Esophagus muscularis mucosa (tissue), 4 donors: ENCODE data around the gene PRKCE.

Source experiments
- CTCF ChIP-seq, 3 experiments: fragments of 200-600 bp in 2 of 3; fragments of 450-650 bp in 1 of 3; sonication (generic) in 2 of 3; IDR thresholded peaks; one replicate each; pipeline ENCODE4 v1.5.1; 2017 to 2019; ENCODE audit warnings: antibody characterized with exemption in 3 of 3, mild to moderate bottlenecking in 2 of 3, moderate library complexity in 1 of 3
- EP300 ChIP-seq: sonication (generic); formaldehyde crosslinking; IDR thresholded peaks from one replicate; pipeline ENCODE4 v1.6.1; 2017; ENCODE audit warnings: antibody characterized with exemption
- POLR2A ChIP-seq: fragments of 450-650 bp; IDR thresholded peaks from one replicate; pipeline ENCODE4 v1.6.1; 2017; ENCODE audit warnings: antibody characterized with exemption, moderate library complexity, mild to moderate bottlenecking, low read depth
- POLR2AphosphoS5 ChIP-seq, 2 donors: sonication (generic); formaldehyde crosslinking; IDR thresholded peaks; one replicate each; pipeline ENCODE4 v1.6.1; 2017; ENCODE audit warnings: antibody characterized with exemption in 2 of 2

GRCh38 chr2:46072101-46072820 lies 420.8 kb downstream of the PRKCE start:
- TF ChIP-seq POLR2A (no peak), CTCF (IDR thresholded peaks at IDR 0.05) (no peak), POLR2AphosphoS5 (IDR thresholded peaks at IDR 0.05) (no peak), EP300 (no peak)
